ENCODE measurements around the gene VWA8. TPM values are rescaled to one million over a fixed set of nuclear protein-coding genes. Genes with fewer than 3 reads are reported as not detected.
A peak's percentile ranks its signal among the peaks of the same experiment; 100 is the strongest.

VWA8 gene
- total and polyA plus RNA-seq, 7 donors, result 3.0 to 37.5 (median 24.7) TPM

DNA sequence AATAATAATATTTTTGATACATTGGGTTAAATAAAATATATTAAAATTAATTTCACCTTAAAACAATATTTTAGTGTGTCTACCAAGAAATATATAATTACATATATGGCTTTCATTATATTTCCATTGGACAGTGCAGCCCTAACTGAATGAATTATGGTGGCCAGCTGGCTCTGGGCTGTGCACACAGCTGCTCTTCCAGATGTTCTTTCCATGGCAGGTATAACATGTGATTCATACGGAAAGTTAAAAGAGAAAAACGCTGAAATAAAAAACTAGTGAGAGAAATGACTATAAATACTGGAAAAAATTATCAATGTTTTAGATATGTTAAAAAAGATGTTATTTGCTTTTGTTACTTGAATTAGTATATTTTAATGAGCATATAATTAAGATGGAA lies 287.3 kb downstream of the VWA8 start:
- TF ChIP-seq POLR2A (IDR thresholded peaks at IDR 0.05), result no peak
- no peak for TF ChIP-seq EP300 (IDR thresholded peaks at IDR 0.05)
- TF ChIP-seq, protein P1, sequence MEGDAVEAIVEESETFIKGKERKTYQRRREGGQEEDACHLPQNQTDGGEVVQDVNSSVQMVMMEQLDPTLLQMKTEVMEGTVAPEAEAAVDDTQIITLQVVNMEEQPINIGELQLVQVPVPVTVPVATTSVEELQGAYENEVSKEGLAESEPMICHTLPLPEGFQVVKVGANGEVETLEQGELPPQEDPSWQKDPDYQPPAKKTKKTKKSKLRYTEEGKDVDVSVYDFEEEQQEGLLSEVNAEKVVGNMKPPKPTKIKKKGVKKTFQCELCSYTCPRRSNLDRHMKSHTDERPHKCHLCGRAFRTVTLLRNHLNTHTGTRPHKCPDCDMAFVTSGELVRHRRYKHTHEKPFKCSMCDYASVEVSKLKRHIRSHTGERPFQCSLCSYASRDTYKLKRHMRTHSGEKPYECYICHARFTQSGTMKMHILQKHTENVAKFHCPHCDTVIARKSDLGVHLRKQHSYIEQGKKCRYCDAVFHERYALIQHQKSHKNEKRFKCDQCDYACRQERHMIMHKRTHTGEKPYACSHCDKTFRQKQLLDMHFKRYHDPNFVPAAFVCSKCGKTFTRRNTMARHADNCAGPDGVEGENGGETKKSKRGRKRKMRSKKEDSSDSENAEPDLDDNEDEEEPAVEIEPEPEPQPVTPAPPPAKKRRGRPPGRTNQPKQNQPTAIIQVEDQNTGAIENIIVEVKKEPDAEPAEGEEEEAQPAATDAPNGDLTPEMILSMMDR (IDR thresholded peaks at IDR 0.05), result no peak
- TF ChIP-seq POLR2AphosphoS5 (IDR thresholded peaks at IDR 0.05), result no peak
- Histone ChIP-seq H3K27me3 (no peaks in the 10 kb centered on the region), H3K4me1 (peaks cover 0 to 9% (median 7%) of the 10 kb centered on the region in 4 donors), H3K27ac (no peak overlapping the region), H3K9me3 (no peaks in the 10 kb centered on the region), H3K36me3 (no peaks in the 10 kb centered on the region), H3K4me3 (no peak overlapping the region)
- no peak for DNase-seq
- intact Hi-C loops (cut with DNase I), result loop anchor here (10.0 kb wide), 1 partner anchor 151 kb away; no protein-coding TSS in a partner anchor
- WGBS, 2 donors, result 87 to 89% methylated on average over 2 of the region's 2 CpGs

DNA sequence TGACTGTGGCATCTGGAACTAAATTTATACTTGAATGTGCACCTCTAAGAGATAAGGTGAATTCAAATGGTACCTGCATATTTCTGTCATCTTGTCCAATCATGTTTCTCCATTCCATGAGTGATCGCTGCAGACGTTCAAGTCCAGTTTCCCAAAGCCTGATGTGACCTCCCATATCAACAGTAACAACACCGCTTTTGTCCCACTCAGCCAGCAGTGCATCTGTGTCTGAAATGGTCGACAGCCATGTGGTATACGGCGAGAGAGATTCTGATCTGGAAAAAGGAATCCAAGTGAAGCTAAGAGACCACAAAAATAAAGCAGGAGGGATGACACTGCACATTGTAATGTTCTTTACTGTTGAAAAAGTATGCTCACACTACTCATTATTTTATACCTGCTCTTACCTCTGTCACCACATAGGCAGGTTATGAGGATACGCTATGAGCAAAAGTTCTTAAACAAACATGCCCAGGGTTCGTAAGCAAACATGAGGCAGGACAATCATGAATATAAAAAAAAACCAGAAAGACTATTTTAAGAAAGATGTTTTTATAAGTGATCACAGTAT lies 290.0 kb downstream of the VWA8 start:
- Histone ChIP-seq H3K4me3 (no peak overlapping the region), H3K4me1 (peaks cover 0 to 12% (median 2%) of the 10 kb centered on the region in 4 donors), H3K27ac (no peak overlapping the region), H3K9me3 (no peaks in the 10 kb centered on the region), H3K27me3 (no peaks in the 10 kb centered on the region), H3K36me3 (no peaks in the 10 kb centered on the region)
- no peak for TF ChIP-seq POLR2A (IDR thresholded peaks at IDR 0.05)
- TF ChIP-seq EP300 (IDR thresholded peaks at IDR 0.05), result no peak
- TF ChIP-seq, protein P1 (IDR thresholded peaks at IDR 0.05), result no peak
- no peak for TF ChIP-seq POLR2AphosphoS5 (IDR thresholded peaks at IDR 0.05)
- WGBS, 2 donors, result 75 to 88% methylated on average over 8 of the region's 8 CpGs
- no peak for DNase-seq
- intact Hi-C loops (cut with DNase I), result loop anchor here (2.0 to 10.0 kb wide), 2 partner anchors 154 to 290 kb away; partner anchors contain the start of gene VWA8

DNA sequence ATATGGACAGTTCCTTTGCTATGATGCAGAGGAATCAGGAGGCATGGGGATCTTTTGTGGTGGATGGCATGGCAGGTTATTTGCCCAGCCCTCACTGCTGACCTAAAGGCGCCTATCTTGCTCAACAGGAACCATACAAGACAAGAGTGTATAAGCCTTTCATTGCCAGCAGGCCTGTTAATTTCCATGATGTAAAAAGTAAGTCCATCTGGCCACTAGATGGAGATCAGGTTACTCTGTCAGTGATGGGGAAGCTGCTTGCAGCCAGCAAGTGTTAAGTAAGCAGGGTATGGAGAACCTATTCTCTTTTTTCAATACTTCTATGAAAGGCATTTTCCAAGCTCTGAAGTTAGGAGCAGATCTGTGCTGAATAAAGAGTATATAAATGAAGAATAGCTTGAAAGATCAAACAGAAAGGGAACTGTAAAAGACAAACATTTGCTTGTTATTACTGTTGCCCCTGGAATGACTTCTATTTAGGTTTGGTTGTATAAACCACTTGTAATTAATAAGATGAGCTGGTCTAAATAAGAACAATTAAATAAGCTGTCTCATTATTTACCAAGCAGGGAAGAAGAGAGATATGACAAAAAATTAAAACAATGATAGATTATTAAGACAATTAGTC lies 292.7 kb downstream of the VWA8 start:
- intact Hi-C loops (cut with DNase I), result loop anchor here (2.0 to 5.0 kb wide), 2 partner anchors 374 to 443 kb away; no protein-coding TSS in a partner anchor
- peak; percentile 83 for DNase-seq
- Histone ChIP-seq H3K4me1 (peaks cover 0 to 24% (median 5%) of the 10 kb centered on the region in 4 donors), H3K4me3 (no peak overlapping the region), H3K27ac (peak overlapping the region in 3 of 4 donors; percentile 4 to 41 (median 24)), H3K36me3 (no peaks in the 10 kb centered on the region), H3K9me3 (no peaks in the 10 kb centered on the region), H3K27me3 (no peaks in the 10 kb centered on the region)
- 9 to 43% methylated on average over 1 of the region's 1 CpG for WGBS, 2 donors
- TF ChIP-seq, protein P1 (IDR thresholded peaks at IDR 0.05), result peak; percentile 59 to 90 (median 82)
- TF ChIP-seq EP300 (IDR thresholded peaks at IDR 0.05) (no peak), POLR2AphosphoS5 (IDR thresholded peaks at IDR 0.05) (peak in 2 of 4 donors; percentile 19 to 38), POLR2A (IDR thresholded peaks at IDR 0.05) (no peak)

DNA sequence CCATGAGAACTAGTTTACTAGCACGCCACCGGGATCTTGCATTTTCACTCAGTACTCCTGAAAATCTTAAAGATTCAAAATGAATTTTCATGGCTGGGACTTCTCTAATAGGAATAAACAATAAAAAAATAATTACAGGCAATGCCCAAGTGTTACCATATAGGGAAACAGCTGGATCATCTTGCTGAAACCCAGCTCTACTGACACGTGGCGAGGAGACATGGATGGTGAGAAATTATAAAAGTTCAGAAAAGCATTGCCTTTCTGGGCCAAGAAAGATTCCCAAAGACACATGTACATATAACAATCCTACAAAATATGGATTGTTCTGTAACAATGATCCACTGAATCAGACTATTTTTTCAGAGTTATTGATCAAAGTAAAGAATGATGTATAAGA lies 294.3 kb downstream of the VWA8 start:
- Histone ChIP-seq H3K27ac (no peak overlapping the region), H3K4me1 (peaks cover 0 to 24% (median 5%) of the 10 kb centered on the region in 4 donors), H3K4me3 (no peak overlapping the region), H3K27me3 (no peaks in the 10 kb centered on the region), H3K9me3 (no peaks in the 10 kb centered on the region), H3K36me3 (no peaks in the 10 kb centered on the region)
- DNase-seq, result no peak
- no peak for TF ChIP-seq POLR2AphosphoS5 (IDR thresholded peaks at IDR 0.05)
- TF ChIP-seq, protein P1 (IDR thresholded peaks at IDR 0.05), result no peak
- TF ChIP-seq EP300 (IDR thresholded peaks at IDR 0.05), result no peak
- TF ChIP-seq POLR2A (IDR thresholded peaks at IDR 0.05), result no peak
- 90 to 95% methylated on average over 4 of the region's 4 CpGs for WGBS, 2 donors
- intact Hi-C loops (cut with DNase I), result loop anchor here (5.0 kb wide), 1 partner anchor 376 kb away; no protein-coding TSS in a partner anchor
